ENCODE results near the gene MICAL3. TPM values are rescaled to one million over a fixed set of nuclear protein-coding genes. Genes with fewer than 3 reads are reported as not detected.

Gene MICAL3
- total RNA-seq, 1 donor from 2014 or later = 31.2 TPM

GRCh38 chr22:17874231-17874905, 150.0 kb downstream of the MICAL3 start:
- ATAC-seq (no peak), DNase-seq (no peak)
- no peak for TF ChIP-seq CTCF (IDR thresholded peaks at IDR 0.05)
- H3K27ac ChIP-seq = no peak overlapping the region
- no peaks in the 10 kb centered on the region for H3K4me1 ChIP-seq
- H3K9me3 ChIP-seq = no peaks in the 10 kb centered on the region
- H3K27me3 ChIP-seq = peaks cover 4% of the 10 kb centered on the region
- H3K36me3 ChIP-seq = peaks cover 30% of the 10 kb centered on the region
- intact Hi-C loops (cut with DNase I) = no loop called here
- no peak overlapping the region for H3K4me3 ChIP-seq

- ATAC-seq = no peak
- no peaks in the 10 kb centered on the region for H3K4me1 ChIP-seq
- H3K27ac ChIP-seq = no peak overlapping the region
- no peak for TF ChIP-seq CTCF (IDR thresholded peaks at IDR 0.05)
- H3K36me3 ChIP-seq = peaks cover 30% of the 10 kb centered on the region
- intact Hi-C loops (cut with DNase I) = no loop called here
- H3K27me3 ChIP-seq = peaks cover 4% of the 10 kb centered on the region
- H3K9me3 ChIP-seq = no peaks in the 10 kb centered on the region
- no peak overlapping the region for H3K4me3 ChIP-seq
- DNase-seq = no peak
These were observed 150.6 kb downstream of the MICAL3 start for GRCh38 chr22:17873804-17874203.

- peaks cover 30% of the 10 kb centered on the region for H3K36me3 ChIP-seq
- H3K27ac ChIP-seq = no peak overlapping the region
- no peak overlapping the region for H3K4me3 ChIP-seq
- H3K9me3 ChIP-seq = no peaks in the 10 kb centered on the region
- H3K27me3 ChIP-seq = peaks cover 4% of the 10 kb centered on the region
- no peaks in the 10 kb centered on the region for H3K4me1 ChIP-seq
- DNase-seq (no peak), ATAC-seq (no peak)
- no peak for TF ChIP-seq CTCF (IDR thresholded peaks at IDR 0.05)
- intact Hi-C loops (cut with DNase I) = no loop called here
These were observed 151.2 kb downstream of the MICAL3 start for GRCh38 chr22:17873116-17873515.

- ATAC-seq (no peak), DNase-seq (no peak)
- Histone ChIP-seq H3K27ac (no peak overlapping the region), H3K36me3 (peaks cover 30% of the 10 kb centered on the region), H3K4me1 (no peaks in the 10 kb centered on the region), H3K27me3 (peaks cover under 1% of the 10 kb centered on the region), H3K4me3 (no peak overlapping the region), H3K9me3 (no peaks in the 10 kb centered on the region)
- intact Hi-C loops (cut with DNase I) = no loop called here
- no peak for TF ChIP-seq CTCF (IDR thresholded peaks at IDR 0.05)
These were observed 151.9 kb downstream of the MICAL3 start for GRCh38 chr22:17872471-17872870.

GRCh38 chr22:17871726-17872458, 152.5 kb downstream of the MICAL3 start:
- Histone ChIP-seq H3K27me3 (no peaks in the 10 kb centered on the region), H3K27ac (no peak overlapping the region), H3K4me1 (no peaks in the 10 kb centered on the region), H3K4me3 (no peak overlapping the region), H3K36me3 (peaks cover 30% of the 10 kb centered on the region), H3K9me3 (no peaks in the 10 kb centered on the region)
- no peak for ATAC-seq
- DNase-seq = no peak
- intact Hi-C loops (cut with DNase I) = no loop called here
- no peak for TF ChIP-seq CTCF (IDR thresholded peaks at IDR 0.05)

All from upper lobe of right lung (tissue), 1 donor.